T1000 (cell line): Measurements from ENCODE around the gene AHRR.

Experiments
- DNase-seq: peaks from one replicate; lab custom pipeline; 2025; ENCODE audit warnings: mixed read lengths; lab: John Stamatoyannopoulos, UW

The AHRR gene

GRCh38 chr5:346229-346935 lies 24.9 kb downstream of the AHRR start:
- no peak for DNase-seq

GRCh38 chr5:347712-348284 lies 26.3 kb downstream of the AHRR start:
- DNase-seq = no peak

- DNase-seq = no peak
These were observed 27.2 kb downstream of the AHRR start for GRCh38 chr5:348726-349125.

DNA sequence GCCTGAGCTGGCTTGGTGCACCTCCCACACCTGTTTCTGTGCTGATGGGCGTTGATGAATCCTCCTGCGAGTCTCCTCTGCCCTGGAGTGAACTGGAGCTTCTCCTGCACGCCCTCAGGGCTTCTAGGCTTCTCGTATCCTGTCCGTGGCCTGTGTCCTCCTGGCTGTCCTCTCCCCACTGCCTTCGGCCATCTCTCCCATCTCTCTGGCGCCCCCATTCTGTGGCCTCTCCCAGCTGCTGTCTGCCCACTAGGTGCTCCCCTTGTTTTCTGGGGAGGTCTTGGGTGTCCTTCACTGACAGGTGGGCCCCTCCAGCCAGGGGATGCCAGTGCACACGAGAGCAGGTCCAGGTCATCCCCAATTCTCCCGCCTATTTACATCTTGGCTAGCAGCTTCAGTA lies 28.8 kb downstream of the AHRR start:
- DNase-seq = no peak

DNA sequence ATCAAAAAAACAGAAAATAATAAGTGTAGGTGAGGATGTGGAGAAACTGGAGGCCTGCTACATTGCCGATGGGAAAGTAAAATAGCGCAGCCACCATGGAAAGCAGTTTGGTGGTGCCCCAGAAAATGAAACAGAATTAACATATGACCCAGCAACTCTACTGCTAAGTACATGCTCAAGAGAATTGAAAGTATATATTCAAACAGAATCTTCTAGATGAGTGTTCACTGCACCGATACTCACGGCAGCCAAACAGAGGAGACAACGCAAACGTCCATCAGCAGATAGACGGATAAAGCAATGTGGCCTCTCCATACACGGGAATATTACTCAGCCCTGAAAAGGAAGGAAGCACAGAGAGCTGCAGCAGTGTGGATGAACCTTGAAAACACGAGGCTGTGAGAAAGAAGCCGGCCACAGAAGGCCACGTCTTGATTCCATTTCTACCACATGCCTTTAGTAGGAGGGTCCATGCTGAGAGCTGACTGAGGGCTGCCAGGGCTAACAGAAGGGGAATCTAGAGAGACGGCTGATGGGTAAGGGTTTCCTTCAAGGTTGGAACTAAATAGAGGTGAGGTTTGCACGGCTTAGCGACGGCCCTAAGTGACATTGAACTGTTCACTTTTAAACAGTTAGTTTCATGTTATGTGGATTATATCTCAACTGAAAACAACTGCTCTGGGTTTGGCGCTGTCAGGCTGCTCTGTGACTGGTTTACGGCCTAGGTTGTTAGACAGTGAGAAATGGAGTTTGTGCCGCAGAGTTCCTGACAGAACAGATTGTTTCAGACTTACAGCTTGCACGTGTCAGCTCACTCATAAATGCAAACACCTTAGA lies 29.8 kb downstream of the AHRR start:
- DNase-seq = no peak

DNA sequence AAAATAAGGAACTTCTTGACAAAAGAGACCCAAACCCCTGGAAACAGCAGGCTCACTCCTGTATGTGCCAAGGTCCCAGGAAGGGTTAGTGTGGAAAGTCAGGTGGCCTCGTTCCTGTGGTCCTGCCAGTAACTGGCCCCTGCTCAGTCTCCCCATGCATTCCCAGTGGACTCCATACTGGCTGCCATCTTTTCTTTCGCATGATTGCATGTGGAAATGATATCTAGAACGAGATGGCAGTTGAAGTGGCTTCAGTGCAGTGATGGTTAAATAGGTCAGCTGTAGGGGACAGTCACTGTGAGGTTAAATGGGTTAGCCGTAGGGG lies 30.4 kb downstream of the AHRR start:
- no peak for DNase-seq

DNA sequence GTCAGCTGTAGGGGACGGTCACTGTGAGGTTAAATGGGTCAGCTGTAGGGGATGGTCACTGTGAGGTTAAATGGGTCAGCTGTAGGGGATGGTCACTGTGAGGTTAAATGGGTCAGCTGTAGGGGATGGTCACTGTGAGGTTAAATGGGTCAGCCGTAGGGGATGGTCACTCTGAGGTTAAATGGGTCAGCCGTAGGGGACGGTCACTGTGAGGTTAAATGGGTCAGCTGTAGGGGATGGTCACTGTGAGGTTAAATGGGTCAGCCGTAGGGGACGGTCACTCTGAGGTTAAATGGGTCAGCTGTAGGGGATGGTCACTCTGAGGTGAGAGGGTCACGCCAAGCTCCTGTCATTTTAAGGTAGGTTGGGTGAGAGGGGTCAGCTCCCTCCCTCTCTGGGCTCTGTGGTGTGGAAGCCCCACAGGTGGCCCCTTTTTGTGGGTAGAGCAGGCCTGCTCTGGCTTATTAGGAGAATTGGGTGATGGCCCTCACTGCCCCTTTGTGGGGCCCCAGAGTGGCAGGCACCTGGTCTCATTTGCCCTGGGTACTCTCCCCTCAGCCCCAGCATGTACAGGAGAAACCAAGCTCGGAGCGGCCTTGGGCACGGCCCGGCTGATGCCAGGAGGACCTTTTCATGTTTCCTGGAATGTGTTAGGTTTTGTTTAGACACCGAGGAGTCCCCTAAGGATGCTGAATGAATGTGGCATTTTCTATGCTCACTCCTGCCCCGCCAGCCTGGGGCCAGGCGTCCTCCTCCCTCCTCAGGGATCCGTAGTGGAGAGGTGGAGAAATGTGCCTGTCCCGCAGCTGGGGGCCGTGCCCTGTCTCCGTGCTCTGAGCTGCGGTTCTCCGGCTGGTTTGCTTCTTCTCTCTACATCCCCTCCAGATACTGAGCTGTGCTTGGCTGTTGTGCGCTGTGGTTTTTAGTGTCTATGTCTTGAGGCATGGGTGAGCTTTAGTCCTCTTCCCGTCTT lies 31.4 kb downstream of the AHRR start:
- no peak for DNase-seq

GRCh38 chr5:353612-354580 lies 32.4 kb downstream of the AHRR start:
- DNase-seq = no peak

DNA sequence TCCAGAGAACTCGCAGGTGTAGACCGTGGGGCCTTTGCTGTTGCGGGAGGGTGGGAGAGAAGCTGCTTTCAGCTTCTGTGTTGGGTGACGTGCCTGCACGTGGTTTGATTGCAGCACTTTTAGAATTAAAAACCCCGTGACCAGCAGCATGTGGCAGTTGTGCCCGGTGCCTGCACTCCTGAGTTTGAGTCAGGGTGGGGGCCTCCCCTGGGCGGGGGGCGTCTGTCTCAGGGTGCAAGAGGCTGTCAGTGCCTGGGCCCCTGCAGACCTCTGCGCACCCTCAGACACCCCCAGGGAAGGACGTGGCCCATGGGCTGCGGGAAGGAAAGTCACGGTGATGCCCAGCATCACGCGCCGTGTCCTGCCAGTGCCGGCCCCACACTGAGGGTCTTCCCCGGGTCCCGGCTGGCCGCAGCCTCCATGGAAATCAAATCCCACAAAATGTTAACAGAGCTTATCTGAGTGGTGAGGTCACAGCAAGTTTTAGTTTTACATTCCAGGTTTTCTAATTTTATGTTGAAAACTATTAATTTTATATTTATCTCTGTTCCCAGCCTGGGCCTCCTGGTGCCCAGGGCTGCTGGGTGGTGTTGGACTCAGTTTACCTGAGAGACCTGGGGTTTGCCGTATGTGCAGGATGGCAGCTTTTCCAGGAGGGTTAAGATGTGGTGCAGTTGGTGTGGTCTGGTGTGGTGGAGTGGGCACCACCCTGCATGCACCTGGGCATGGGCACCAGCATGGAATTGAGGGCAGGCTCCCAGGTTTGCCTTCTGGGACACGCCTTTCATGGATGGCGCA lies 33.3 kb downstream of the AHRR start:
- no peak for DNase-seq

DNA sequence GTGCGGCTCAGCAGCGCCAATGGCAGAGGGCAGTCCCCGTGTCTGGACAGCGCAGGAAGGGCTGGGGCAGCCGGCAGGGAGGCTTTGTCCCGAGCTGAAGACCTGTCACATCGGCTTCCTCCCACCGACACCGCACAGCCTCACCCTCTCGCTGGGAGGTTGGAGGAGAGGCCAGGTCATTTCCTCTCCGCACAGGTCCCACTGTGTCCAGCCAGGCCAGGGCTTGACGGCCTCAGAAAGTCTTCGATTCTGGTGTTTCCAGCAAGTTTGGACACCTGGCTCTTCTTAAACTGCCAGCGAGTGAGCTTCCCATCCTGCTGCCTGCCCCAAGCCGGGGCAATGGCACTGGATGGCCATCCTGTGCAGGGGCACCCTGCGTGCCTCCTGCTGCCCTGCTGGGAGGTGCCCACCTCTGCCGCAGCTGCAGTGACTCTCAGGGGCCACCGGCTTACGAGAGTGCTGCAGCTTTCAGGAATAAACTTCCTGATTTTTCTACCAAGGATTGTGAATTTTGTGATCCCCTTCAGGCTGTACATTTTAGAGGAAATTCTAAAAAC lies 33.9 kb downstream of the AHRR start:
- no peak for DNase-seq

DNA sequence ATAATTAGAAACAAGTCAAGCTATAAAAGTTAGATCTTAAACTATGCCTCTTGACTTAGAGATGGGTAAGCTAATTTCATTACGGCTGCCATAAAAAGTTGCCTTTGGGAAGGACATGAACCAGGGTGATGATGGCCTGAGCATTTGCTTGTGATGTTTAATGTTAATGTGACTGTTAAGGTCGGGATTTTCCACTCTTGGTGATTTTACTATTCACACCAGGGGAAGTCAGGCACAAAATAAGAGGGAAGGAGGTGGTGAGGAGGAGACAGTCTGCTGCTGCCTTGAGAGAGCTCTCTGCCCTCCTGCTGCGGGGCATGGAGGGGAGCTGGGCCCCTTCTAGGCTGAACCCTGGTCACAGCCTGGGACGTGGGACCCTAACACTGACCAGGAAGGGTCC lies 34.4 kb downstream of the AHRR start:
- DNase-seq = no peak

DNA sequence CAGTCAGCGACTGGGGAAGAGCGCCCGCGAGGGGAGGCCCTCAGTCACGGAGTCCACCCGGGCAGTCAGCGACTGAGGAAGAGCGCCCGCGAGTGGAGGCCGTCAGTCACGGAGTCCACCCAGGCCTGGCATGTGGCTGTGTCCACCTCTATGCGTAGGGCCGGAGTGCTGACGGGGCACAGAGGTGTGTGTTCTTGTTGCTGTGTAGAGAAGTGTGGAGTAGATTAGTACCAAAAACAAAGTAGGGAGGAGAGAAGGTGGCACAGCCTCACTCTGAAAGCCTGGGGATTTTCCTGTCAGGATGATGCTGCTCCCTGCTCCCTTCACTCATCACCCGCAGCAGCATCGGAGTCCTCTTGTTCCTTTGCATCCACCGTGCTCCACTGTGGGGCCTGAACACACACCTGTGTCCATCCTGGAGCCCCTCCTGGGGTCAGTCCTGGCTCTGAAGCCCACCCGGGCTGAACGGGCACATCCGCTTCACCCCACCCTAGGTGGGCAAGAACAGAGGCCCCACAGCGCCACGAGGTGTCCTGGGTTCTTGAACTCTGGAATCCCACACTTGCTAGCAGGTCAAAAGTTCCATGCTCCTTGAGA lies 37.9 kb downstream of the AHRR start:
- no peak for DNase-seq

DNA sequence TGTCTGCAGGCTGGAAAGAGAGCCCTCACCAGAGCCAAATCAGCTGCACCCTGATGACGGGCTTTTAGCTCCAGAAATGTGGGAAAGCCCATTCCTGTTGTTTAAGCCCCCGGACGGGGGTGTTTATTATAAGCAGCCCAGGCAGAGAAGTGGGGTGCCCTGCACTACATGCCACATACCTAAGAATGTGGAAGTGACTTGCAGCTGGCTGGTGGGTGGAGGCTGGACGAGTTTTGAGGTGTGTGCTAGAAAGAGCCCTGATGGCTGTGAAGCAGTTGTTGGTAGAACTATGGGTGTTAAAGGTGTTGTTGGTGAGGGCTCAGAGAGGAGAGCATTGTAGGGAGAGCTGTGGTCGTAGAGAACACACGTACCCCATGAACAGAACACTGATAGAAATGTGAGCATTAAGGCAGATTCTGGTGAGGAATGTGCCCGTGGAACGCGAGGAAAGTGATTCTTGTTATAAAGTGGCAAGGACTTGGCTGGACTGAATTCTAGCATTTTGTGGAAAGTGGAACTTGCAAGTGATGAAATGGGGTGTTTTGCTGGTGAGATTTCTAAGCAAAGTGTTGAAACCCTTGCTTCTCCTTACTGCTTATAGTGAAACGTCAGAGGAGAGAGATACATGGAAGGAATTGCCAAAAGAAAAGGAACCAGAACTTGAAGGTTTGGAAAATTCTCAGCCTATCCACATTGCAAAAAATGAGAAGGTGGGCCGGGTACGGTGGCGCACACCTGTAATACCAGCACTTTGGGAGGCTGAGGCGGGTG lies 38.9 kb downstream of the AHRR start:
- DNase-seq = no peak

GRCh38 chr5:362189-362588 lies 40.7 kb downstream of the AHRR start:
- no peak for DNase-seq

GRCh38 chr5:362978-363765 lies 41.7 kb downstream of the AHRR start:
- no peak for DNase-seq

GRCh38 chr5:364497-364896 lies 43.0 kb downstream of the AHRR start:
- no peak for DNase-seq

DNA sequence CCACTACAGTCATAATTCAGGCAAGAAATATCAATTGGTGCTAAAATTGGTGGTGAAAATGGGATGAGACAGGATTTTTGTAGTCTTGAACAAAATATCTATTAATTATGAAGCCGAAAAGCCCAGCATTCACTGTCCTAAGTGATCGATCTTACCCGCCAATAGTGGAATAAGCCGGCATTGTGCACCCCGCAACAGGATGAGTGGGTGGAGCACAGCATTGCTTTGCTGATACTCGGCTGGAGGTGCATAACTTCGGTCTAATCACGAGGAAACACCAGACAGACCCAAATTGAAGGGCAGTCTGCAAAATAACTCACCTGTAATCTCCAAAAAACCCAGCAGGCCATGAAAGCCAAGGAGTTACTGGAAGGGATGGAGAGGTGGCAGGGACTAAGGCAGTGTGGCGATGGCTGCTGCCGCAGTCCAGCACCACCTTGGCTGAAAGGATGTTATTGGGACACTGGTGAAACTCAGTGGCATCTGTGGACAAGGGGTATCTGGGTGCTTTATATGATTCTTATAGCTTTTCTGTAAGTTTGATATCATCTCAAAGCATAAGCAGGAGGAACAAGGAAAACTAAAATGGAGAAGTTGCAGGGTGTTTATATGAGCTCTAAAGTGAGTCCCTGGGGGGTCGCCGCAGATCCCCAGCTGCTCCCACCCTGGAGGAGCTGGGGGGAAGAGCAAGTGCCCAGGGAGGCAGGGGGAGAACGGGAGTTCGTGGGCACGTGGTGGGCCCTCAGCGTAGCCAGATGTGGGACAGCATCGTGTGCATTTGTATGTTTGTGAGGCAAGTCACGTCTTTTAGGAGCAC lies 45.2 kb downstream of the AHRR start:
- no peak for DNase-seq
